22Rv1 (cell line): Measurements from ENCODE around the gene CASP5.
"Not testable (repeated sequence)": the region's sequence is repeated elsewhere in the genome, so short reads cannot be mapped to it uniquely, and the experiment has no call there.

Experiments used
- H3K27ac ChIP-seq: fragments of 450-650 bp; 2 replicates; pipeline ENCODE4 v1.5.1; 2017
- ZFX ChIP-seq: fragments of 450-650 bp; IDR thresholded peaks from 2 replicates; pipeline ENCODE4 v1.6.1; 2017; ENCODE audit warnings: antibody characterized with exemption, borderline replicate concordance
- TF ChIP-seq, protein P1 (sequence below): fragments of 450-650 bp; IDR thresholded peaks from 2 replicates; pipeline ENCODE4 v1.5.1; 2017; ENCODE audit warnings: mild to moderate bottlenecking

The CASP5 gene

GRCh38 chr11:105042178-105042577 lies 19.2 kb upstream of the CASP5 start:
- TF ChIP-seq ZFX, result no peak
- TF ChIP-seq, protein P1, sequence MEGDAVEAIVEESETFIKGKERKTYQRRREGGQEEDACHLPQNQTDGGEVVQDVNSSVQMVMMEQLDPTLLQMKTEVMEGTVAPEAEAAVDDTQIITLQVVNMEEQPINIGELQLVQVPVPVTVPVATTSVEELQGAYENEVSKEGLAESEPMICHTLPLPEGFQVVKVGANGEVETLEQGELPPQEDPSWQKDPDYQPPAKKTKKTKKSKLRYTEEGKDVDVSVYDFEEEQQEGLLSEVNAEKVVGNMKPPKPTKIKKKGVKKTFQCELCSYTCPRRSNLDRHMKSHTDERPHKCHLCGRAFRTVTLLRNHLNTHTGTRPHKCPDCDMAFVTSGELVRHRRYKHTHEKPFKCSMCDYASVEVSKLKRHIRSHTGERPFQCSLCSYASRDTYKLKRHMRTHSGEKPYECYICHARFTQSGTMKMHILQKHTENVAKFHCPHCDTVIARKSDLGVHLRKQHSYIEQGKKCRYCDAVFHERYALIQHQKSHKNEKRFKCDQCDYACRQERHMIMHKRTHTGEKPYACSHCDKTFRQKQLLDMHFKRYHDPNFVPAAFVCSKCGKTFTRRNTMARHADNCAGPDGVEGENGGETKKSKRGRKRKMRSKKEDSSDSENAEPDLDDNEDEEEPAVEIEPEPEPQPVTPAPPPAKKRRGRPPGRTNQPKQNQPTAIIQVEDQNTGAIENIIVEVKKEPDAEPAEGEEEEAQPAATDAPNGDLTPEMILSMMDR, result no peak
- H3K27ac ChIP-seq, result no peak overlapping the region

- no peak overlapping the region for H3K27ac ChIP-seq
- TF ChIP-seq, protein P1, result no peak
- TF ChIP-seq ZFX, result no peak
Measured at GRCh38 chr11:105040703-105041102, 17.7 kb upstream of the CASP5 start.

- no peak within 1 kb of the TSS for H3K27ac ChIP-seq
- TF ChIP-seq, protein P1, result no peak
- no peak for TF ChIP-seq ZFX
Measured at GRCh38 chr11:105034813-105035620, 12.0 kb upstream of the CASP5 start, which contains the start of gene CASP1. Gene CASP1 (minus strand): TSS chr11:105035144. CDS start chr11:105035113, 31 bp downstream.

GRCh38 chr11:105034388-105034787 lies 11.4 kb upstream of the CASP5 start:
- not testable (repeated sequence) for H3K27ac ChIP-seq

DNA sequence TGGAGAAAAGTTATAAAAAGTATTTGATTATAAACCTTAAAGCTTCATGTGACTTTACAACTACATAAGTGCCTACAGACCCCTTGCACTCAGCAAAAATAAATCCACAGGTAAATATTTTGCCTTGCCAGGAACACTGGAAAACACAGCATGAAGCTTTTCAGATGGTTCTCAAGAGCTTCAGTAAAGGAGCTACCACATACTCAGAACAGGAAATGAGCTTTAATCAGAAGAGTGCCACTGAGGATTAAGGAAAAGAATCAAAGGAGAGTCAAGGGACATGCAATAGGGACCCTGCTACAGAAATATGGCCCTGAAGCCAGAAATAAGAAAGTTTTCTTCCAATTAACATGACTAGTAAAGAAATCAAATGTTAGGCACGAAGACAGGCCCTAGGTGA lies 10.8 kb upstream of the CASP5 start:
- H3K27ac ChIP-seq, result no peak overlapping the region
- no peak for TF ChIP-seq ZFX
- TF ChIP-seq, protein P1, result no peak

GRCh38 chr11:105033343-105033742 lies 10.4 kb upstream of the CASP5 start:
- no peak for TF ChIP-seq ZFX
- TF ChIP-seq, protein P1, result no peak
- no peak overlapping the region for H3K27ac ChIP-seq

GRCh38 chr11:105032495-105032894 lies 9.5 kb upstream of the CASP5 start:
- no peak overlapping the region for H3K27ac ChIP-seq
- TF ChIP-seq, protein P1, result no peak
- no peak for TF ChIP-seq ZFX

DNA sequence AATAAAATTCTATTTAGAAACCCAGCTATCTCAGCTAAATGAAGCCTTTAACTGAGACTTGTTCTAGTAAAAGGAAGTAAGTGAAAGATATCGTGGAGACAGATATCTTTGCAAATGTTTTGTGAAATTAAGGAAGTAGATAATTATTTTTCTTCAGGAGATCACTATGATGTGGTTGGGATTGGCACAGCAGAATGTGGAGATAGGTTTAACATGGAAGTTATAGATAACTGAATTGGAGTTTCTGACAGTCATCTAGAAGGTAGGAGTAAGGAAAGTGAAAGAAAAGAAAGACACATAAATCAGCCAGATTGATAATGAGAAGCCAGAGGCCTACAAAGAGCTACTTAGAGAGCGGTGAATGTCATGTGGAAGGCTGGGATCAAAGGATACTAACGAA lies 4.7 kb upstream of the CASP5 start:
- no peak overlapping the region for H3K27ac ChIP-seq
- no peak for TF ChIP-seq ZFX
- TF ChIP-seq, protein P1, result no peak
